Heart left ventricle (tissue), 16 donors: ENCODE data around the gene TMC5. TPM values are rescaled to one million over a fixed set of nuclear protein-coding genes. Genes with fewer than 3 reads are reported as not detected.

Source experiments
- ATAC-seq, 4 donors: fragments of 200-7000 bp; cut with Tn5 transposase; one replicate each; pipeline ENCODE4 v1.9.1; 2020 to 2022; ENCODE audit warnings: moderate library complexity in 4 of 4, mild to moderate bottlenecking in 3 of 4, moderate number of reproducible peaks in 1 of 4
- DNase-seq, 5 donors: peaks; one replicate each; pipeline ENCODE4 v3.0.0-alpha.2; 2020
- H3K27ac ChIP-seq, 12 donors: fragments of 200-600 bp; sonication (generic) in 4 of 12; one replicate each; pipeline versions ENCODE4 v1.5.0 to v1.8.0; 2016 to 2022; ENCODE audit warnings: mild to moderate bottlenecking in 2 of 12
- H3K27me3 ChIP-seq, 9 donors: fragments of 200-600 bp; sonication (generic) in 2 of 9; one replicate each; pipeline versions ENCODE4 v1.5.1 to v1.8.0; 2016 to 2022; ENCODE audit warnings: mild to moderate bottlenecking in 3 of 9
- H3K36me3 ChIP-seq, 9 donors: fragments of 200-600 bp; sonication (generic) in 2 of 9; one replicate each; pipeline versions ENCODE4 v1.5.0 to v1.8.0; 2018 to 2022; ENCODE audit warnings: mild to moderate bottlenecking in 2 of 9
- H3K4me1 ChIP-seq, 12 donors: fragments of 200-600 bp; sonication (generic) in 4 of 12; one replicate each; pipeline versions ENCODE4 v1.5.0 to v1.8.0; 2016 to 2022; ENCODE audit warnings: mild to moderate bottlenecking in 3 of 12
- H3K4me3 ChIP-seq, 12 donors: fragments of 200-600 bp; sonication (generic) in 4 of 12; one replicate each; pipeline versions ENCODE4 v1.5.0 to v1.8.0; 2017 to 2022; ENCODE audit warnings: mild to moderate bottlenecking in 9 of 12, moderate library complexity in 4 of 12
- H3K9me3 ChIP-seq, 12 donors: fragments of 200-600 bp; sonication (generic) in 4 of 12; one replicate each; pipeline versions ENCODE4 v1.5.0 to v1.8.0; 2016 to 2022; ENCODE audit warnings: mild to moderate bottlenecking in 1 of 12
- CTCF ChIP-seq, 12 donors: fragments of 200-600 bp; sonication (generic) in 4 of 12; IDR thresholded peaks; one replicate each; pipeline versions ENCODE4 v1.5.0 to v1.8.0; 2018 to 2022; ENCODE audit warnings: antibody characterized with exemption in 12 of 12, mild to moderate bottlenecking in 5 of 12
- POLR2A ChIP-seq, 2 donors: fragments of 450-650 bp; IDR thresholded peaks; one replicate each; pipeline ENCODE4 v1.6.1; 2017; ENCODE audit warnings: antibody characterized with exemption in 2 of 2, mild to moderate bottlenecking in 2 of 2, moderate library complexity in 2 of 2
- WGBS, 4 donors: extraction: QIAGEN DNeasy Blood & Tissue Kit in 2 of 4; methylation state at CpG; one replicate each; pipeline versions ENCODE4 v1.1.5 to v1.1.7; 2013 to 2018; 5-methylcytosine and 5-hydroxymethylcytosine counted together
- intact Hi-C, 10 donors: fragments of 100-400 bp; cut with DNase I; formaldehyde crosslinking; loops; one replicate each; pipeline versions ENCODE4 v1.11.1 to v1.14.2; 2022
- polyA plus RNA-seq, 2 donors: library from polyadenylated mRNA; stranded (reverse); fragments of 200-250 nt; gene quantifications; one replicate each; pipeline ENCODE4 v1.2.3, GENCODE V29; 2013
- total RNA-seq, 9 donors: library from RNA; depleted of rRNA in 2 of 9; stranded (reverse); fragments of >200 nt in 2 of 9; fragmentation: NEBNext Ultra II Directional in 3 of 9; extraction: Animal tissue kit (Norgen Biotek cat#: 25700) in 3 of 9; gene quantifications; one replicate each; pipeline versions ENCODE4 v1.1.0 to v1.2.4, GENCODE V29; 2016 to 2023
- donor health status: ischemic (EF 13 %, LVEDD 7.1; RV severe dilation, severe dysfunction).
- donor health status: healthy with polysubstance abuse.
- donor health status: DM: no; HTN: yes; CAD: no.
- donor health status: DM: no; HTN: no; CAD: no.
- donor health status: ischemic (EF 25% LVEDD 6.9; RV normal size, moderate dysfunction).
- donor health status: ischemic (EF 25% LVEDD 5.7; RV mildly dilated, moderate dysfunction).
- donor health status: healthy.
- donor health status: DM: yes; HTN: yes; CAD: no.
- donor health status: ischemic (EF 35%, LVEDD 5.7; RV mildly dilated, moderate dysfunction).
- donor health status: nonischemic (EF 11% LVEDD 7.7; RV severe dilation, severe dysfunction).
- donor health status: DM: yes; HTN: yes; CAD: no.
- donor health status: PGD.
- donor health status: ischemic (EF 29% LVEDD 5.4; RV normal size, mild dysfunction).
- donor health status: nonischemic (EF 23%, LVEDD 6.1; RV moderate dilation, normal function).

TMC5 gene
- total and polyA plus RNA-seq, 11 donors, result 1.8 TPM; not detected in 10

GRCh38 chr16:19490619-19491018 is 72.9 kb downstream of the TMC5 start:
- ATAC-seq (no peak), DNase-seq (no peak)
- TF ChIP-seq CTCF (IDR thresholded peaks at IDR 0.05) (no peak), POLR2A (IDR thresholded peaks at IDR 0.05) (no peak)
- Histone ChIP-seq H3K27ac (no peak overlapping the region), H3K27me3 (no peaks in the 10 kb centered on the region), H3K36me3 (no peaks in the 10 kb centered on the region), H3K4me1 (peaks cover 0 to 10% (median 0%) of the 10 kb centered on the region in 12 donors), H3K9me3 (no peaks in the 10 kb centered on the region), H3K4me3 (no peak overlapping the region)
- intact Hi-C loops, result no loop called here
- 61 to 68% (median 65%) methylated on average over 1 of the region's 1 CpG for WGBS, 4 donors

GRCh38 chr16:19497176-19497575 is 79.5 kb downstream of the TMC5 start:
- no peak for DNase-seq
- intact Hi-C loops, result no loop called here
- TF ChIP-seq POLR2A (IDR thresholded peaks at IDR 0.05) (no peak), CTCF (IDR thresholded peaks at IDR 0.05) (no peak)
- Histone ChIP-seq H3K9me3 (no peaks in the 10 kb centered on the region), H3K4me1 (peaks cover 0 to 10% (median 0%) of the 10 kb centered on the region in 12 donors), H3K4me3 (no peak overlapping the region), H3K36me3 (peaks cover 0 to 46% (median 31%) of the 10 kb centered on the region in 9 donors), H3K27ac (peak overlapping the region in 1 of 12 donors; percentile 63), H3K27me3 (no peaks in the 10 kb centered on the region)
- no peak for ATAC-seq
- WGBS, 4 donors, result 73 to 85% (median 78%) methylated on average over 5 of the region's 5 CpGs

GRCh38 chr16:19499006-19499405 is 81.3 kb downstream of the TMC5 start:
- Histone ChIP-seq H3K27me3 (no peaks in the 10 kb centered on the region), H3K4me1 (peaks cover 0 to 3% (median 0%) of the 10 kb centered on the region in 12 donors), H3K9me3 (no peaks in the 10 kb centered on the region), H3K36me3 (peaks cover 0 to 64% (median 48%) of the 10 kb centered on the region in 9 donors), H3K4me3 (no peak overlapping the region), H3K27ac (no peak overlapping the region)
- ATAC-seq, result no peak
- TF ChIP-seq CTCF (IDR thresholded peaks at IDR 0.05), result no peak
- TF ChIP-seq POLR2A (IDR thresholded peaks at IDR 0.05), result no peak
- intact Hi-C loops, result no loop called here
- DNase-seq, result no peak
- WGBS, 4 donors, result 73 to 84% (median 77%) methylated on average over 5 of the region's 5 CpGs

- TF ChIP-seq POLR2A (IDR thresholded peaks at IDR 0.05), result no peak
- TF ChIP-seq CTCF (IDR thresholded peaks at IDR 0.05), result no peak
- 65 to 91% (median 86%) methylated on average over 3 of the region's 3 CpGs for WGBS, 4 donors
- Histone ChIP-seq H3K4me1 (no peaks in the 10 kb centered on the region), H3K27ac (no peak overlapping the region), H3K9me3 (no peaks in the 10 kb centered on the region), H3K36me3 (peaks cover 0 to 69% (median 53%) of the 10 kb centered on the region in 9 donors), H3K27me3 (no peaks in the 10 kb centered on the region), H3K4me3 (no peak overlapping the region)
- ATAC-seq (no peak), DNase-seq (no peak)
- intact Hi-C loops, result no loop called here
Observed at GRCh38 chr16:19499481-19499880, 81.8 kb downstream of the TMC5 start.
